H9 (cell line): ENCODE results near the gene IGSF9. TPM values are rescaled to one million over a fixed set of nuclear protein-coding genes. Genes with fewer than 3 reads are reported as not detected.

Source experiments
- DNase-seq: peaks from one replicate; pipeline ENCODE4 v3.0.0-alpha.2; 2017
- H2AFZ ChIP-seq: one replicate; pipeline ENCODE4 v1.6.1; 2013; ENCODE audit warnings: mild to moderate bottlenecking, low read length, control low read depth, moderate library complexity
- H2AK5ac ChIP-seq: 2 replicates; pipeline ENCODE4 v1.6.1; 2013; ENCODE audit warnings: low read length, control low read depth, mixed read lengths; ENCODE audit not compliant: insufficient read length
- H2BK120ac ChIP-seq: one replicate; pipeline ENCODE4 v1.6.1; 2013; ENCODE audit warnings: low read depth, mild to moderate bottlenecking, low read length, control low read depth, inconsistent platforms; ENCODE audit not compliant: poor library complexity, severe bottlenecking
- H2BK12ac ChIP-seq: 2 replicates; pipeline ENCODE4 v1.6.1; 2013; ENCODE audit warnings: low read length, control low read depth, mixed read lengths, low read depth; ENCODE audit not compliant: insufficient read length
- H2BK15ac ChIP-seq: 2 replicates; pipeline ENCODE4 v1.6.1; 2013; ENCODE audit warnings: low read depth, low read length, control low read depth
- H2BK20ac ChIP-seq: one replicate; pipeline ENCODE4 v1.6.1; 2013; ENCODE audit warnings: low read depth, mild to moderate bottlenecking, low read length, control low read depth, inconsistent platforms; ENCODE audit not compliant: poor library complexity, severe bottlenecking
- H2BK5ac ChIP-seq: 2 replicates; pipeline ENCODE4 v1.6.1; 2013; ENCODE audit warnings: low read length, control low read depth, mixed read lengths; ENCODE audit not compliant: insufficient read length
- H3K14ac ChIP-seq: 2 replicates; pipeline ENCODE4 v1.6.1; 2013; ENCODE audit warnings: low read length, control low read depth; ENCODE audit not compliant: insufficient read depth
- H3K18ac ChIP-seq: 2 replicates; pipeline ENCODE4 v1.6.1; 2013; ENCODE audit warnings: low read depth, mild to moderate bottlenecking, mixed read lengths, low read length, control low read depth; ENCODE audit not compliant: insufficient read length
- H3K23ac ChIP-seq: 2 replicates; pipeline ENCODE4 v1.6.1; 2013; ENCODE audit warnings: low read length, control low read depth, mixed read lengths, low read depth; ENCODE audit not compliant: insufficient read length
- H3K23me2 ChIP-seq: 2 replicates; pipeline ENCODE4 v1.6.1; 2013; ENCODE audit warnings: low read depth, mild to moderate bottlenecking, mixed read lengths, low read length, control low read depth; ENCODE audit not compliant: insufficient read length, poor library complexity, severe bottlenecking
- H3K27ac ChIP-seq: 2 replicates; pipeline ENCODE4 v1.5.1; 2013; ENCODE audit warnings: low read length, control low read depth, mixed read lengths, low read depth; ENCODE audit not compliant: insufficient read length
- H3K27me3 ChIP-seq: 2 replicates; pipeline ENCODE4 v1.6.1; 2013; ENCODE audit warnings: low read length, control low read depth, inconsistent platforms; ENCODE audit not compliant: insufficient read depth
- H3K4ac ChIP-seq: 2 replicates; pipeline ENCODE4 v1.6.1; 2013; ENCODE audit warnings: low read depth, mild to moderate bottlenecking, control low read depth, inconsistent platforms, low read length, moderate library complexity
- H3K4me1 ChIP-seq: 2 replicates; pipeline ENCODE4 v1.6.1; 2013; ENCODE audit warnings: low read length, control low read depth, inconsistent platforms; ENCODE audit not compliant: insufficient read depth
- H3K4me2 ChIP-seq: 2 replicates; pipeline ENCODE4 v1.6.1; 2013; ENCODE audit warnings: low read length, control low read depth, mixed read lengths; ENCODE audit not compliant: insufficient read length, insufficient read depth
- H3K56ac ChIP-seq: 2 replicates; pipeline ENCODE4 v1.6.1; 2013; ENCODE audit warnings: low read depth, mild to moderate bottlenecking, mixed read lengths, low read length, control low read depth; ENCODE audit not compliant: insufficient read length
- H3K79me1 ChIP-seq: 2 replicates; pipeline ENCODE4 v1.6.1; 2013; ENCODE audit warnings: low read depth, mild to moderate bottlenecking, moderate library complexity, low read length, control low read depth, inconsistent platforms; ENCODE audit not compliant: insufficient read depth, poor library complexity, severe bottlenecking
- H3K79me2 ChIP-seq: 2 replicates; pipeline ENCODE4 v1.6.1; 2013; ENCODE audit warnings: low read length, control low read depth, inconsistent platforms; ENCODE audit not compliant: insufficient read depth
- H3K9ac ChIP-seq: 2 replicates; pipeline ENCODE4 v1.6.1; 2013; ENCODE audit warnings: low read length, control low read depth, mixed read lengths; ENCODE audit not compliant: insufficient read length; ENCODE audit errors: extremely low read depth
- H3K9me3 ChIP-seq: one replicate; pipeline ENCODE4 v1.6.1; 2013; ENCODE audit warnings: low read depth, low read length, inconsistent platforms; ENCODE audit not compliant: control insufficient read depth
- H3T11ph ChIP-seq: one replicate; pipeline ENCODE4 v1.6.1; 2013; ENCODE audit warnings: mild to moderate bottlenecking, low read length, control low read depth, inconsistent platforms
- H4K20me1 ChIP-seq: one replicate; pipeline ENCODE4 v1.6.1; 2013; ENCODE audit not compliant: control insufficient read depth, insufficient read length, insufficient read depth
- H4K5ac ChIP-seq: 2 replicates; pipeline ENCODE4 v1.6.1; 2013; ENCODE audit warnings: low read depth, mild to moderate bottlenecking, mixed read lengths, low read length, control low read depth; ENCODE audit not compliant: insufficient read length
- H4K8ac ChIP-seq: replicated peaks from 2 replicates; pipeline ENCODE4 v1.6.1; 2013; ENCODE audit warnings: low read length, control low read depth, mixed read lengths, low read depth; ENCODE audit not compliant: insufficient read length
- H4K91ac ChIP-seq: 2 replicates; pipeline ENCODE4 v1.6.1; 2013; ENCODE audit warnings: low read depth, mild to moderate bottlenecking, moderate library complexity, mixed read lengths, low read length, control low read depth; ENCODE audit not compliant: insufficient read length
- H3K27ac Mint-ChIP-seq, 3 experiments: 2 replicates in 2 of 3; 3 replicates in 1 of 3; pipeline ENCODE4 v1.8.0; 2020 to 2021; ENCODE audit warnings: mixed read lengths in 3 of 3, mild to moderate bottlenecking in 1 of 3, moderate library complexity in 1 of 3
- H3K27me3 Mint-ChIP-seq: 2 replicates; pipeline ENCODE4 v1.8.0; 2021; ENCODE audit warnings: low read depth, mild to moderate bottlenecking, moderate library complexity, mixed read lengths
- H3K36me3 Mint-ChIP-seq, 3 experiments: 2 replicates in 2 of 3; 3 replicates in 1 of 3; pipeline ENCODE4 v1.8.0; 2020 to 2021; ENCODE audit warnings: low read depth in 3 of 3, mixed read lengths in 3 of 3; ENCODE audit not compliant: insufficient read depth in 1 of 3
- H3K4me1 Mint-ChIP-seq, 2 experiments: 2 replicates each; pipeline ENCODE4 v1.8.0; 2020; ENCODE audit warnings: mixed read lengths in 2 of 2
- H3K4me3 Mint-ChIP-seq, 2 experiments: 2 replicates in 1 of 2; 3 replicates in 1 of 2; pipeline ENCODE4 v1.8.0; 2020 to 2021; ENCODE audit warnings: mild to moderate bottlenecking in 2 of 2, mixed read lengths in 2 of 2, moderate library complexity in 1 of 2
- H3K9me3 Mint-ChIP-seq, 2 experiments: 2 replicates in 1 of 2; 3 replicates in 1 of 2; pipeline ENCODE4 v1.8.0; 2020; ENCODE audit warnings: mild to moderate bottlenecking in 2 of 2, mixed read lengths in 2 of 2, moderate library complexity in 1 of 2
- CTCF ChIP-seq: fragments of 200-600 bp; sonication (generic); conservative IDR thresholded peaks from 3 replicates; pipeline ENCODE4 v1.8.0; 2021; ENCODE audit warnings: antibody characterized with exemption, mild to moderate bottlenecking
- WGBS: extraction: QIAGEN DNeasy Blood & Tissue Kit; methylation state at CpG from one replicate; pipeline ENCODE4 v1.1.7; 2013; ENCODE audit warnings: missing lambda C conversion rate, low lambda C conversion rate, mixed read lengths; ENCODE audit not compliant: insufficient read length; ENCODE audit errors: extremely low coverage; 5-methylcytosine and 5-hydroxymethylcytosine counted together
- total RNA-seq: library from RNA; stranded (reverse); gene quantifications from 2 replicates; pipeline ENCODE4 v1.2.1, GENCODE V29; 2021

Gene IGSF9
- total RNA-seq, 1 experiment from 2014 or later, result 11.3 TPM

GRCh38 chr1:159951016-159951415 is 5.6 kb upstream of the IGSF9 start:
- Histone ChIP-seq H4K20me1 (no peaks in the 10 kb centered on the region), H3K23ac (no peak overlapping the region), H3K27me3 (no peaks in the 10 kb centered on the region; the same call in 1 of the 2 replicates), H3T11ph (no peak overlapping the region), H3K4ac (no peak overlapping the region), H3K9ac (no peak overlapping the region), H3K4me1 (no peaks in the 10 kb centered on the region; the same call in 1 of the 2 replicates), H2BK15ac (no peak overlapping the region), H4K5ac (no peak overlapping the region), H3K27ac (no peak overlapping the region), H3K14ac (no peak overlapping the region), H2AFZ (no peak overlapping the region), H4K91ac (no peak overlapping the region), H3K4me2 (no peak overlapping the region), H2BK120ac (no peak overlapping the region), H3K18ac (no peak overlapping the region), H2BK5ac (no peak overlapping the region), H3K23me2 (no peaks in the 10 kb centered on the region), H2BK20ac (no peak overlapping the region), H3K79me2 (no peaks in the 10 kb centered on the region), H2BK12ac (no peak overlapping the region), H3K56ac (no peak overlapping the region), H4K8ac (no peak overlapping the region), H3K79me1 (no peaks in the 10 kb centered on the region), H2AK5ac (no peak overlapping the region), H3K9me3 (no peaks in the 10 kb centered on the region)
- no peak for DNase-seq
- no CpG with 5 or more reads among the region's 2 CpGs for WGBS
- Mint-ChIP-seq H3K4me1 (peaks cover 7 to 10% of the 10 kb centered on the region in 2 experiments), H3K9me3 (no peaks in the 10 kb centered on the region), H3K27ac (no peak overlapping the region), H3K27me3 (peaks cover 25% of the 10 kb centered on the region), H3K36me3 (no peaks in the 10 kb centered on the region), H3K4me3 (no peak overlapping the region)
- no peak for TF ChIP-seq CTCF
